HEK293 (cell line): ENCODE results near the gene SPRR5.

ENCODE experiments used
- CTCF ChIA-PET: fragments of 350-600 bp; formaldehyde crosslinking; extraction: SDS; loops from one replicate; lab custom pipeline; 2021; ENCODE audit warnings: antibody characterized with exemption; lab: Yijun Ruan, JAX
- POLR2A ChIA-PET: fragments of 300-600 bp; formaldehyde crosslinking; extraction: SDS; loops from one replicate; lab custom pipeline; 2020; ENCODE audit warnings: antibody characterized with exemption, inconsistent platforms; lab: Yijun Ruan, JAX
- H3K27ac ChIP-seq: fragments of 200-500 bp; sonication (Bioruptor generic); 2 replicates; pipeline ENCODE4 v1.5.1; 2014; ENCODE audit warnings: low read depth, low read length, control low read depth, inconsistent platforms; ENCODE audit errors: extremely low read depth
- H3K36me3 ChIP-seq, 2 experiments: fragments of 200-500 bp in 1 of 2; sonication (Bioruptor generic) in 1 of 2; 1 replicate in 1 of 2; 2 replicates in 1 of 2; pipeline ENCODE4 v1.5.1; 2014 to 2017; ENCODE audit warnings: inconsistent platforms in 2 of 2, low read length in 2 of 2; ENCODE audit not compliant: control insufficient read depth in 2 of 2, insufficient read depth in 1 of 2
- H3K4me1 ChIP-seq: fragments of 200-500 bp; sonication (Bioruptor generic); 2 replicates; pipeline ENCODE4 v1.5.1; 2014; ENCODE audit warnings: mild to moderate bottlenecking, low read length, inconsistent platforms; ENCODE audit not compliant: control insufficient read depth, insufficient read depth
- H3K4me3 ChIP-seq: 2 replicates; pipeline ENCODE4 v1.5.1; 2011; ENCODE audit warnings: low read depth, mild to moderate bottlenecking, control low read depth, low read length, moderate library complexity
- H3K9me3 ChIP-seq: fragments of 200-500 bp; sonication (Bioruptor generic); 2 replicates; pipeline ENCODE4 v1.5.1; 2014; ENCODE audit warnings: low read depth, low read length, inconsistent platforms; ENCODE audit not compliant: control insufficient read depth, insufficient read depth
- BCL11A ChIP-seq: fragments of 450-650 bp; formaldehyde crosslinking; IDR thresholded peaks from 2 replicates; pipeline ENCODE4 v1.5.1; 2016; ENCODE audit warnings: low read depth, missing biosample characterization, missing genetic modification characterization
- BCL11B ChIP-seq: fragments of 450-650 bp; formaldehyde crosslinking; IDR thresholded peaks from 2 replicates; pipeline ENCODE4 v1.5.1; 2016; ENCODE audit warnings: low read depth, missing biosample characterization, missing genetic modification characterization
- ELK4 ChIP-seq: IDR thresholded peaks from 2 replicates; pipeline ENCODE4 v1.6.1; 2011; ENCODE audit warnings: mild to moderate bottlenecking, low read depth, low read length, borderline replicate concordance
- GLIS2 ChIP-seq: fragments of 450-650 bp; formaldehyde crosslinking; IDR thresholded peaks from 2 replicates; pipeline ENCODE4 v1.5.1; 2016; ENCODE audit warnings: missing biosample characterization, missing genetic modification characterization
- KLF8 ChIP-seq: fragments of 450-650 bp; formaldehyde crosslinking; IDR thresholded peaks from 2 replicates; pipeline ENCODE4 v1.5.1; 2016; ENCODE audit warnings: missing biosample characterization, missing genetic modification characterization
- OSR2 ChIP-seq: fragments of 450-650 bp; formaldehyde crosslinking; IDR thresholded peaks from 2 replicates; pipeline ENCODE4 v1.5.1; 2016; ENCODE audit warnings: missing biosample characterization, missing genetic modification characterization
- PRDM1 ChIP-seq: fragments of 450-650 bp; formaldehyde crosslinking; IDR thresholded peaks from 2 replicates; pipeline ENCODE4; 2016; ENCODE audit warnings: missing biosample characterization, missing genetic modification characterization
- SALL2 ChIP-seq: fragments of 450-650 bp; formaldehyde crosslinking; IDR thresholded peaks from 2 replicates; pipeline ENCODE4 v1.5.0; 2017; ENCODE audit warnings: missing biosample characterization, mild to moderate bottlenecking, missing genetic modification characterization, borderline replicate concordance
- SCRT2 ChIP-seq: fragments of 450-650 bp; formaldehyde crosslinking; IDR thresholded peaks from 2 replicates; pipeline ENCODE4 v1.5.1; 2016; ENCODE audit warnings: missing biosample characterization, missing genetic modification characterization
- SP2 ChIP-seq: fragments of 450-650 bp; formaldehyde crosslinking; IDR thresholded peaks from 2 replicates; pipeline ENCODE4 v1.5.1; 2016; ENCODE audit warnings: missing biosample characterization, missing genetic modification characterization
- SP3 ChIP-seq: fragments of 450-650 bp; formaldehyde crosslinking; IDR thresholded peaks from 2 replicates; pipeline ENCODE4 v1.5.1; 2016; ENCODE audit warnings: missing biosample characterization, missing genetic modification characterization
- SP7 ChIP-seq: fragments of 450-650 bp; formaldehyde crosslinking; IDR thresholded peaks from 2 replicates; pipeline ENCODE4 v1.5.1; 2016; ENCODE audit warnings: missing biosample characterization, missing genetic modification characterization
- TCF7L2 ChIP-seq: IDR thresholded peaks from 2 replicates; pipeline ENCODE4 v1.6.1; 2011; ENCODE audit warnings: low read depth, mild to moderate bottlenecking, inconsistent platforms, low read length, moderate library complexity, borderline replicate concordance
- TRIM28 ChIP-seq: IDR thresholded peaks from 2 replicates; pipeline ENCODE4 v1.6.1; 2011; ENCODE audit warnings: low read length, control low read depth, borderline replicate concordance
- ZBTB1 ChIP-seq: fragments of 450-650 bp; formaldehyde crosslinking; IDR thresholded peaks from 2 replicates; pipeline ENCODE4 v1.5.1; 2016; ENCODE audit warnings: missing biosample characterization, missing genetic modification characterization
- ZBTB48 ChIP-seq: fragments of 450-650 bp; formaldehyde crosslinking; IDR thresholded peaks from 2 replicates; pipeline ENCODE4 v1.5.1; 2016; ENCODE audit warnings: missing biosample characterization, missing genetic modification characterization
- ZFP41 ChIP-seq: fragments of 450-650 bp; formaldehyde crosslinking; IDR thresholded peaks from 2 replicates; pipeline ENCODE4 v1.5.1; 2016; ENCODE audit warnings: missing biosample characterization, missing genetic modification characterization, borderline replicate concordance
- ZNF121 ChIP-seq: fragments of 450-650 bp; formaldehyde crosslinking; IDR thresholded peaks from 2 replicates; pipeline ENCODE4 v1.5.1; 2016; ENCODE audit warnings: missing biosample characterization, missing genetic modification characterization
- ZNF133 ChIP-seq: fragments of 450-650 bp; formaldehyde crosslinking; IDR thresholded peaks from 2 replicates; pipeline ENCODE4 v1.5.1; 2016; ENCODE audit warnings: missing biosample characterization, missing genetic modification characterization
- ZNF19 ChIP-seq: fragments of 450-650 bp; formaldehyde crosslinking; IDR thresholded peaks from 2 replicates; pipeline ENCODE4; 2016; ENCODE audit warnings: missing biosample characterization, missing genetic modification characterization, low read depth
- ZNF214 ChIP-seq: fragments of 450-650 bp; formaldehyde crosslinking; IDR thresholded peaks from 2 replicates; pipeline ENCODE4 v1.5.1; 2017; ENCODE audit warnings: missing biosample characterization, mild to moderate bottlenecking, missing genetic modification characterization, borderline replicate concordance
- ZNF292 ChIP-seq: fragments of 450-650 bp; formaldehyde crosslinking; IDR thresholded peaks from 2 replicates; pipeline ENCODE4 v1.5.1; 2016; ENCODE audit warnings: low read depth, missing biosample characterization, missing genetic modification characterization, borderline replicate concordance
- ZNF391 ChIP-seq: fragments of 450-650 bp; formaldehyde crosslinking; IDR thresholded peaks from 2 replicates; pipeline ENCODE4 v1.5.1; 2016; ENCODE audit warnings: low read depth, missing biosample characterization, missing genetic modification characterization, borderline replicate concordance
- ZNF426 ChIP-seq: fragments of 450-650 bp; formaldehyde crosslinking; IDR thresholded peaks from 2 replicates; pipeline ENCODE4 v1.5.1; 2017; ENCODE audit warnings: missing biosample characterization, missing genetic modification characterization, mild to moderate bottlenecking, inconsistent platforms, moderate library complexity
- ZNF433 ChIP-seq: fragments of 450-650 bp; formaldehyde crosslinking; IDR thresholded peaks from 2 replicates; pipeline ENCODE4 v1.5.1; 2016; ENCODE audit warnings: missing biosample characterization, missing genetic modification characterization, low read depth
- ZNF48 ChIP-seq: fragments of 450-650 bp; formaldehyde crosslinking; IDR thresholded peaks from 2 replicates; pipeline ENCODE4 v1.5.1; 2016; ENCODE audit warnings: missing biosample characterization, missing genetic modification characterization
- ZNF513 ChIP-seq: fragments of 450-650 bp; IDR thresholded peaks from 2 replicates; pipeline ENCODE4 v1.5.1; 2018; ENCODE audit warnings: missing biosample characterization, missing genetic modification characterization
- ZNF555 ChIP-seq: fragments of 450-650 bp; formaldehyde crosslinking; conservative IDR thresholded peaks from 2 replicates; pipeline ENCODE4 v1.5.1; 2017; ENCODE audit warnings: missing biosample characterization, mild to moderate bottlenecking, missing genetic modification characterization, inconsistent platforms
- ZNF585B ChIP-seq: fragments of 450-650 bp; formaldehyde crosslinking; IDR thresholded peaks from 2 replicates; pipeline ENCODE4 v1.5.1; 2016; ENCODE audit warnings: missing biosample characterization, missing genetic modification characterization
- ZNF629 ChIP-seq: fragments of 450-650 bp; formaldehyde crosslinking; IDR thresholded peaks from 2 replicates; pipeline ENCODE4 v1.5.1; 2017; ENCODE audit warnings: missing biosample characterization, missing genetic modification characterization
- ZNF639 ChIP-seq: fragments of 450-650 bp; formaldehyde crosslinking; IDR thresholded peaks from 2 replicates; pipeline ENCODE4 v1.5.1; 2016; ENCODE audit warnings: missing biosample characterization, missing genetic modification characterization
- ZNF791 ChIP-seq: fragments of 450-650 bp; formaldehyde crosslinking; IDR thresholded peaks from 2 replicates; pipeline ENCODE4 v1.5.1; 2016; ENCODE audit warnings: missing biosample characterization, missing genetic modification characterization
- TF ChIP-seq, protein P1 (sequence below): fragments of 450-650 bp; formaldehyde crosslinking; IDR thresholded peaks from 2 replicates; pipeline ENCODE4 v1.5.1; 2017; ENCODE audit warnings: missing biosample characterization, missing genetic modification characterization

SPRR5 gene

GRCh38 chr1:152912471-152912870, 34.5 kb upstream of the SPRR5 start:
- Histone ChIP-seq H3K9me3 (no peaks in the 10 kb centered on the region), H3K4me1 (no peaks in the 10 kb centered on the region), H3K36me3 (no peaks in the 10 kb centered on the region), H3K4me3 (no peak overlapping the region), H3K27ac (no peak overlapping the region)
- ChIA-PET POLR2A (no interaction called here), CTCF (interaction anchor here (0.5 to 2.0 kb wide), 3 partner anchors 266 to 341 kb away, joined by 3 to 9 read pairs (median 4); no protein-coding TSS in a partner anchor)
- TF ChIP-seq SP7 (tag by site-specific recombination) (no peak), ELK4 (no peak), SCRT2 (no peak), ZNF639 (no peak), ZNF121 (no peak), ZBTB1 (tag by site-specific recombination) (no peak), SP2 (tag by site-specific recombination) (no peak), SP3 (tag by site-specific recombination) (no peak)

DNA sequence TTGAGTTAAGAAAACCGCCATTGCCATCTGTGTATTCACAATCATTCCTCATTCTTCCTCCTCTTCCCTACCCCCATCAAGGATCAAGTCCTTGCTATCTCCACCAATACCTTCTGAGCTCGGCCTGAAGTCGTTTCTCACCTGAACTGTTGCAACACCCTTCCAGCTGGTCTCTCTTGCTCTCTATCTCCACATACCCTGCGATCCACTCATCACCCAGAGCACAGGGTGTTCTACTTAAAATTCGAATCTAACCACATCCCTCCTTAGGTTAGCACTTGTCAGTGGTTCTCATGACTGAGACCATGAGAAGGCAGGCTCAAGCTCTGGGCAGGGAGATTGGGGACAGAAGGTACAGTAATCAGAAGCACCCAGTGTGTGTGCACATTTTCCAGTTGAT, 34.1 kb upstream of the SPRR5 start:
- H3K4me1 ChIP-seq, result no peaks in the 10 kb centered on the region
- POLR2A ChIA-PET, result no interaction called here
- CTCF ChIA-PET, result interaction anchor here (0.5 to 2.0 kb wide), 3 partner anchors 267 to 342 kb away, joined by 3 to 9 read pairs (median 4); no protein-coding TSS in a partner anchor

DNA sequence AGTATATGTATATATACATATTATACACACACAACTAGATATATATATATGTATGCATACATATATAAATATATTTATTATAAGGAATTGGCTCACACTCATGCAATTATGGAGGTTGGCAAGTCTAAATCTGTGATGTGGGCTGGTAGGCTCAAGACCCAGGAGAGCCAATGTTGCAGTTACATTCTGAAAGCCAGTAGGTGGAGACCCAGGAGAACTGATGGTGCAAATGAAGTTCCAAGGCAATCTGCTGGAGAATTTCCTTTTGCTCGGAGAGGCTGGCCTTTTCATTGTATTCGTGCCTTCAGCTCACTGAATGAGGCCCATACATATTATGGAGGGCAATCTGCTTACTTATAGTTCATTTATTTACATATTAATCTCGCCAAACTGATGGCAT, 29.2 kb upstream of the SPRR5 start:
- no peak overlapping the region for H3K27ac ChIP-seq
- CTCF ChIA-PET, result interaction anchor here (0.6 to 3.7 kb wide), 5 partner anchors 17 to 1438 kb away, joined by 3 to 17 read pairs (median 6); no protein-coding TSS in a partner anchor
- TF ChIP-seq ZNF433 (tag by site-specific recombination) (no peak), ZFP41 (tag by site-specific recombination) (no peak), ZNF426 (tag by site-specific recombination) (no peak), ZNF629 (tag by site-specific recombination) (no peak), ZNF791 (tag by site-specific recombination) (no peak), ZNF214 (no peak), ZNF292 (tag by site-specific recombination) (no peak), PRDM1 (no peak), ZNF555 (tag by site-specific recombination) (no peak), ZNF585B (tag by site-specific recombination) (no peak), GLIS2 (tag by site-specific recombination) (no peak), BCL11A (tag by site-specific recombination) (no peak), ZNF19 (tag by site-specific recombination) (no peak)

More for the DNA sequence above, 34.1 kb upstream of the SPRR5 start:
- Histone ChIP-seq H3K9me3 (no peaks in the 10 kb centered on the region), H3K4me3 (no peak overlapping the region), H3K27ac (no peak overlapping the region), H3K36me3 (no peaks in the 10 kb centered on the region)
- TF ChIP-seq TRIM28 (no peak), OSR2 (tag by site-specific recombination) (no peak), ZNF48 (tag by site-specific recombination) (no peak), TCF7L2 (no peak), ZNF133 (tag by site-specific recombination) (no peak), ZBTB48 (tag by site-specific recombination) (no peak), SALL2 (no peak), ZNF391 (tag by site-specific recombination) (no peak), ZNF513 (tag by site-specific recombination) (no peak), KLF8 (tag by site-specific recombination) (no peak), BCL11B (no peak)
- TF ChIP-seq, protein P1, sequence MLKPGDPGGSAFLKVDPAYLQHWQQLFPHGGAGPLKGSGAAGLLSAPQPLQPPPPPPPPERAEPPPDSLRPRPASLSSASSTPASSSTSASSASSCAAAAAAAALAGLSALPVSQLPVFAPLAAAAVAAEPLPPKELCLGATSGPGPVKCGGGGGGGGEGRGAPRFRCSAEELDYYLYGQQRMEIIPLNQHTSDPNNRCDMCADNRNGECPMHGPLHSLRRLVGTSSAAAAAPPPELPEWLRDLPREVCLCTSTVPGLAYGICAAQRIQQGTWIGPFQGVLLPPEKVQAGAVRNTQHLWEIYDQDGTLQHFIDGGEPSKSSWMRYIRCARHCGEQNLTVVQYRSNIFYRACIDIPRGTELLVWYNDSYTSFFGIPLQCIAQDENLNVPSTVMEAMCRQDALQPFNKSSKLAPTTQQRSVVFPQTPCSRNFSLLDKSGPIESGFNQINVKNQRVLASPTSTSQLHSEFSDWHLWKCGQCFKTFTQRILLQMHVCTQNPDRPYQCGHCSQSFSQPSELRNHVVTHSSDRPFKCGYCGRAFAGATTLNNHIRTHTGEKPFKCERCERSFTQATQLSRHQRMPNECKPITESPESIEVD (tag by site-specific recombination), result no peak

More for the DNA sequence above, 29.2 kb upstream of the SPRR5 start:
- no peak overlapping the region for H3K4me3 ChIP-seq
- H3K4me1 ChIP-seq, result no peaks in the 10 kb centered on the region
- H3K9me3 ChIP-seq, result no peaks in the 10 kb centered on the region
- H3K36me3 ChIP-seq, result no peaks in the 10 kb centered on the region
- POLR2A ChIA-PET, result no interaction called here
